Measurements from ENCODE around the gene GAB3. TPM values are rescaled to one million over a fixed set of nuclear protein-coding genes. Genes with fewer than 3 reads are reported as not detected.

GAB3 gene
- total RNA-seq, 1 donor: 0.43 TPM

- no peak for DNase-seq (ENCODE audit: low read depth)
- no peak overlapping the region for H3K4me3 ChIP-seq (ENCODE audit: low read depth, low read length)
- TF ChIP-seq CTCF (IDR thresholded peaks at IDR 0.05; ENCODE audit: insufficient read depth, low read depth, low read length): no peak
These were observed 19.7 kb downstream of the GAB3 start for GRCh38 chrX:154731184-154731583.

- H3K4me3 ChIP-seq (ENCODE audit: low read depth, low read length): no peak overlapping the region
- TF ChIP-seq CTCF (IDR thresholded peaks at IDR 0.05; ENCODE audit: insufficient read depth, low read depth, low read length): no peak
- peak; percentile 75 for DNase-seq (ENCODE audit: low read depth)
These were observed 20.5 kb downstream of the GAB3 start for GRCh38 chrX:154730253-154730891.

GRCh38 chrX:154729439-154729838, 21.4 kb downstream of the GAB3 start:
- H3K4me3 ChIP-seq (ENCODE audit: low read depth, low read length): no peak overlapping the region
- DNase-seq (ENCODE audit: low read depth): no peak
- no peak for TF ChIP-seq CTCF (IDR thresholded peaks at IDR 0.05; ENCODE audit: insufficient read depth, low read depth, low read length)

- H3K4me3 ChIP-seq (ENCODE audit: low read depth, low read length): no peak overlapping the region
- no peak for TF ChIP-seq CTCF (IDR thresholded peaks at IDR 0.05; ENCODE audit: insufficient read depth, low read depth, low read length)
- DNase-seq (ENCODE audit: low read depth): no peak
These were observed 22.3 kb downstream of the GAB3 start for GRCh38 chrX:154728431-154729190.

- peak; percentile 59 for DNase-seq (ENCODE audit: low read depth)
- H3K4me3 ChIP-seq (ENCODE audit: low read depth, low read length): no peak overlapping the region
- no peak for TF ChIP-seq CTCF (IDR thresholded peaks at IDR 0.05; ENCODE audit: insufficient read depth, low read depth, low read length)
These were observed 23.0 kb downstream of the GAB3 start for GRCh38 chrX:154727871-154728270.

GRCh38 chrX:154727418-154727817, 23.5 kb downstream of the GAB3 start:
- no peak overlapping the region for H3K4me3 ChIP-seq (ENCODE audit: low read depth, low read length)
- no peak for TF ChIP-seq CTCF (IDR thresholded peaks at IDR 0.05; ENCODE audit: insufficient read depth, low read depth, low read length)
- no peak for DNase-seq (ENCODE audit: low read depth)

Measured in fibroblast of villous mesenchyme (primary cell).